Measurements from ENCODE around the gene KIAA0825. TPM values are rescaled to one million over a fixed set of nuclear protein-coding genes. Genes with fewer than 3 reads are reported as not detected.

KIAA0825 gene
- total and polyA plus RNA-seq, 8 donors = 5.1 to 6.9 (median 6.5) TPM

GRCh38 chr5:94266170-94266569 is 352.2 kb downstream of the KIAA0825 start:
- ATAC-seq = no peak
- TF ChIP-seq, protein P1, sequence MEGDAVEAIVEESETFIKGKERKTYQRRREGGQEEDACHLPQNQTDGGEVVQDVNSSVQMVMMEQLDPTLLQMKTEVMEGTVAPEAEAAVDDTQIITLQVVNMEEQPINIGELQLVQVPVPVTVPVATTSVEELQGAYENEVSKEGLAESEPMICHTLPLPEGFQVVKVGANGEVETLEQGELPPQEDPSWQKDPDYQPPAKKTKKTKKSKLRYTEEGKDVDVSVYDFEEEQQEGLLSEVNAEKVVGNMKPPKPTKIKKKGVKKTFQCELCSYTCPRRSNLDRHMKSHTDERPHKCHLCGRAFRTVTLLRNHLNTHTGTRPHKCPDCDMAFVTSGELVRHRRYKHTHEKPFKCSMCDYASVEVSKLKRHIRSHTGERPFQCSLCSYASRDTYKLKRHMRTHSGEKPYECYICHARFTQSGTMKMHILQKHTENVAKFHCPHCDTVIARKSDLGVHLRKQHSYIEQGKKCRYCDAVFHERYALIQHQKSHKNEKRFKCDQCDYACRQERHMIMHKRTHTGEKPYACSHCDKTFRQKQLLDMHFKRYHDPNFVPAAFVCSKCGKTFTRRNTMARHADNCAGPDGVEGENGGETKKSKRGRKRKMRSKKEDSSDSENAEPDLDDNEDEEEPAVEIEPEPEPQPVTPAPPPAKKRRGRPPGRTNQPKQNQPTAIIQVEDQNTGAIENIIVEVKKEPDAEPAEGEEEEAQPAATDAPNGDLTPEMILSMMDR (IDR thresholded peaks at IDR 0.05) = no peak
- intact Hi-C loops (cut with DNase I) = no loop called here

GRCh38 chr5:94263068-94263467 is 355.3 kb downstream of the KIAA0825 start:
- H3K36me3 ChIP-seq = no peaks in the 10 kb centered on the region
- intact Hi-C loops (cut with DNase I) = no loop called here
- H3K9me3 ChIP-seq = no peaks in the 10 kb centered on the region
- H3K27ac ChIP-seq = no peak overlapping the region
- ATAC-seq = no peak
- no peaks in the 10 kb centered on the region for H3K4me1 ChIP-seq
- no peak for DNase-seq
- TF ChIP-seq, protein P1 (IDR thresholded peaks at IDR 0.05) = no peak
- no peak overlapping the region for H3K4me3 ChIP-seq
- no peaks in the 10 kb centered on the region for H3K27me3 ChIP-seq

More at GRCh38 chr5:94266170-94266569, 352.2 kb downstream of the KIAA0825 start:
- H3K4me1 ChIP-seq = no peaks in the 10 kb centered on the region
- no peaks in the 10 kb centered on the region for H3K9me3 ChIP-seq
- H3K27ac ChIP-seq = no peak overlapping the region
- DNase-seq = no peak
- H3K27me3 ChIP-seq = no peaks in the 10 kb centered on the region
- no peak overlapping the region for H3K4me3 ChIP-seq
- no peaks in the 10 kb centered on the region for H3K36me3 ChIP-seq

DNA sequence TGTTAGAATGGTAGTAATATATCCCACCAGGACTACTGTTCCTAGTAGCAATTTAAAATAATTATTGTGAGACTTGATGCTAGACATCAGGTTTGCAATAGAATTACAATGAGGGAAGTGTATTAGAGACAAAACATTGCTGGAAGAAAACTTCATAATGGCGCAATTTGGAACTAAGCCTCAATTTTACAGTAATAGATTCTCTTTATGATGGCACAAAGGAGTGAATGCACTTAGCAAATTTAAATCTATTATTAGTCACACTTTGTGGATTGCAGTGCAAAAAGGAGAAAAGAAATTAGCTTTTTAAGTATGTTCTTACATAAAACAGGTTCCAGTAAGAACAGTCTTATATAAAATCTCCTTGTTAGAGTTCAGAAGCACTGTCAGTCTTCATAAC is 358.3 kb downstream of the KIAA0825 start:
- DNase-seq (no peak), ATAC-seq (no peak)
- intact Hi-C loops (cut with DNase I) = no loop called here
- Histone ChIP-seq H3K4me1 (no peaks in the 10 kb centered on the region), H3K27me3 (no peaks in the 10 kb centered on the region), H3K9me3 (no peaks in the 10 kb centered on the region), H3K36me3 (no peaks in the 10 kb centered on the region), H3K27ac (no peak overlapping the region), H3K4me3 (no peak overlapping the region)
- TF ChIP-seq, protein P1 (IDR thresholded peaks at IDR 0.05) = no peak

DNA sequence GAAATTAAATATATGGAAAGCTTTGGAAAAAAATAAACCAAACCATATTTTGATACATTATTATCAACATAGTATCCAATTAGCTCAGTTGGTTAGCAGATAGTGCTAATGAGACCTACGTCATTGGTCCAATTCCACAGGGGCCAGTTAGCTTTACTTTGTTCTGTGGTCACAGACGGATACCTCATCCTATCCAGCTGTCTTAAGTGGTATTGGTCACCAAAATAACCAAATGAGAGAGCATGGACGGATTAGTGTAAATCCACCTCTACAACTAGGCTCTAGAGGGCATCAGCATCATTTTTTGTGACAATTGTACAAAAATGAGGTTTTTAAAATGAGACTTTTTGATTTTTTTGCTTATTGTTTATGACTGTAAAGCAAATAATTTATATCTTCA is 364.2 kb downstream of the KIAA0825 start:
- no peak for ATAC-seq

DNA sequence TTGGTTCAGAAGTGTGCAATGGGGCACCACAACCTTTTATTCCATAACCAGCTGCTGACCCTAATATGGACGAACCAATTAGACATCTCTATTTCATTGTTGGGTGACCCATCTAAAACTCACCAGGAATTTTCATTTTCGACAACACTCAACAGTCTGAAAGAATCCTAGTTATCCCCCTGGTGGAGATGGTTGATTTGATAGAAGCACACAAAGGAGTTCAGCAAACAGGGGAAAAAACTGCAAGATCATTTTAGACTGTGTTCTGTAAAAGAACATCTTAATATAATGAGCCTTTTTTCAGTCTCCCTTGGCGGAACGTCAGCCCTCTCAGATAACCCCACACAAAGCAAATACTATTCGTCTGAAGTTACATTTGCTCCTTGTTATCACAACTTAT is 367.4 kb downstream of the KIAA0825 start:
- Histone ChIP-seq H3K36me3 (no peaks in the 10 kb centered on the region), H3K4me3 (no peak overlapping the region), H3K27ac (no peak overlapping the region), H3K27me3 (no peaks in the 10 kb centered on the region), H3K9me3 (no peaks in the 10 kb centered on the region), H3K4me1 (peaks cover 0 to 5% of the 10 kb centered on the region in 2 donors)
- TF ChIP-seq, protein P1 (IDR thresholded peaks at IDR 0.05) = no peak
- DNase-seq = no peak
- intact Hi-C loops (cut with DNase I) = no loop called here
- no peak for ATAC-seq

More for the DNA sequence above, 364.2 kb downstream of the KIAA0825 start:
- Histone ChIP-seq H3K36me3 (no peaks in the 10 kb centered on the region), H3K4me1 (no peaks in the 10 kb centered on the region), H3K27me3 (no peaks in the 10 kb centered on the region), H3K4me3 (no peak overlapping the region), H3K9me3 (no peaks in the 10 kb centered on the region), H3K27ac (no peak overlapping the region)
- intact Hi-C loops (cut with DNase I) = no loop called here
- DNase-seq = no peak
- TF ChIP-seq, protein P1 (IDR thresholded peaks at IDR 0.05) = no peak
